ENCODE results near the gene PRKCQ.

The PRKCQ gene

DNA sequence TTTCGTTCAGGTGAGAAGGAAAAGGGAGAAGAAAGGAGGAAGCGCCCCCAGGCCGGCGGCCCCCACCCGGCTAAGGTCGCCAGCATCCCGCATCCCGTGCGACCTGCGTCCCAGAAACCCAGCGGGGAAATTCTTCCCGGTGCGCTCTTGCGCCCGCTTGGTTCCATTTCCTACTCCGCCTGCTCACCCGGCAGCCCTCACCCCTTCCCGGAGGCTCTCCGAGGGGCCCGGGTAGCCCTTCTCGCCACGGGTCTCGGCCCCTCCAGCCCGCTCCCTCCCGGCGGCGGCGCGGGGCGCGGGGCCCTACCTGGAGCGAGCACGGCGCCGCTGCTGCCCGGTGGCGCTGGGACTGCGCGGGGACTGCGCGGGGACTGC is at the start of gene PRKCQ:
TSS of gene PRKCQ (minus strand) at position 373 of the 375 bp plus-strand sequence. CDS start 65,141 bp downstream, outside the sequence.
- DNase-seq = no peak

DNA sequence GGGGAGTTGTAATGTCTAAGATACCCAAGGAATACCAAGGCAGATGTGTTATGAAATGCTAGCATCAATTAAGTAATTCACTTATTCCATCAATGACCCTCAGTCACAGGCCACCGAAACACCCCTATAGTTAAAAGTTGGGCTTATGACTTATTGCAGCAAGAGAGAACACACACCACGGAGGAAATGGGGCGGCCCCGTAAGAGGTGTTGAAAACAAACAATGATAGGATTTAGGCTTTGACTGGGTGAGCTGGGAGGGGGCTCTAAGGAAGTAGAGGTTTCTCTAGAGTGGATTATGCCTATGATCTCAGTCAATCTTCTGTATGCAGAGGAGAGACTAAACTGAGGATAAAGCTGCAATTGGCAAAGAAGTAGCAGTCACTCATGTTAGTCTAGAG is 45.4 kb upstream of the PRKCQ start:
- DNase-seq = no peak

DNA sequence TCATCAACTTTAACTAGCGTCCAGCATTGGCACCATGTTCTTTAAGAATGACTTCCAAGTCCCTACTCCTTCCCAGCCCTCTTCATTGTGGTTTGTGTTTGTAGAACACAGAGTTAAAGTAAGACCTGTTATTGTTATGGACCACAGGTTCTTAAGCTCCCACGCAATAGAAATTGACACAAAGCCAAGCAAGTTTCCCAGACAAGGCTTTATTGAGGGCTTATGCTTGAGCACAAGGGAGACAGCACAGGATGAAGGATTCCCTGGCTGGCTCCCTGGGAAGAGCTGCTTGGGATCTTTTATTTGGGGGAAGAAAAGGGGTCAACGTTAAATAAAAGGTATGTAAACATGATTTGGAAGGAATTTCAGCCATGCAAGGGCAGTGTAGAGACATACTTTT is 44.3 kb upstream of the PRKCQ start:
- DNase-seq = no peak

DNA sequence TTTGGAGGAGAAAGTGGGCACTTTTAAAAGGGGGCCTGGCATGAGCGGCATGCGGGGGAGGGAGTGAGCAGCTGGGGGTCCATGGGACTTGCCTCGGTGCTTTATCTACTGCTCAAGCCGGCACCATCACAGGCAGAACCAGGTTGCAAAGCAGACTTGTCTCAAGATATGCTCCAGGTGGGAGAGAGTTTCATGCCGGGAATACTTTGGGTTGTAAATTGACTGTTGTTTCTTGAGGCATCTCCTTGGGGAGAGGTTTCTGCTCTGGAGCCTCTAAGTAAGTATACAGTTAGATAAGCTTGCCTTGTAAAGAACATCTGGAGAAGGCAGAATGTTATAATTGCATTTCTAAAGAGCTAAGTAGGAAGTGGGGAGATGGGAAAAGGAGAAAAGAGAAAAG is 42.8 kb upstream of the PRKCQ start:
- DNase-seq = no peak

DNA sequence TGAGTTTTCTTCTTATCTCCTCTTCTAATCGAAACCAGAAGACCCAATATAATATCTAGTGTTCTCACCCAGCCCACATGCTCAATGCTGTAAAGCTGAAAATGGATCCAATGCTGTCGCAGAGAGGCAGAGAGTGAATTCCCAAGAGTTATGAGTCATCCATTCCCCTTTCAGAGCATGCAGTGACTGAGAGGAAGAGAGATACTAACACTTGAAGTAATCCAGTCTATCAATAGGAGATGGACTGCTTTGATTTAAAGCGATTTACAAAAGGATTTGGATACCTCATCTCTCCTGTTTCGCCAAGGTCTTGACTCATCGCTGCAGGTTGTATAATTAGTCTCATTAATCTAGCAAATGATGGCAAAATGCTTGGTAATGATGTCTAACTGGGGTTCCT is 41.5 kb upstream of the PRKCQ start:
- DNase-seq = no peak

DNA sequence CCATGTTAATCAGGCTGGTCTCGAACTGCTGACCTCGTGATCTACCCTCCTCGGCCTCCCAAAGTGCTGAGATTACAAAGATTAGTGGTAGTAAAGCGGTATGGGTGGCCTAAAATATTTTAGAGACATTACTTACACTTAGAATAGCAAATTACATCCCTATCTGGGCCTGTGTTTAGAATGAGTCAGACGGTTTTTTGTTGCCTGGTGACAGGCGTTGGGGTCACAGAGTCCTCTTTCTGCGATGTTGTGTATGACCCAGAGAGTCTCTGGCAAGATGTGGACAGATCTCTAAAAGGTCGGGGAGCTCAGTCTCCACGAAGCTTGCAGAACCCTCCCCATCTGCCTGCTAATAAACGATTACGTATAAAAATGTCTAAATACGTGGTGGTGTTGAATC is 39.6 kb upstream of the PRKCQ start:
- DNase-seq = no peak

DNA sequence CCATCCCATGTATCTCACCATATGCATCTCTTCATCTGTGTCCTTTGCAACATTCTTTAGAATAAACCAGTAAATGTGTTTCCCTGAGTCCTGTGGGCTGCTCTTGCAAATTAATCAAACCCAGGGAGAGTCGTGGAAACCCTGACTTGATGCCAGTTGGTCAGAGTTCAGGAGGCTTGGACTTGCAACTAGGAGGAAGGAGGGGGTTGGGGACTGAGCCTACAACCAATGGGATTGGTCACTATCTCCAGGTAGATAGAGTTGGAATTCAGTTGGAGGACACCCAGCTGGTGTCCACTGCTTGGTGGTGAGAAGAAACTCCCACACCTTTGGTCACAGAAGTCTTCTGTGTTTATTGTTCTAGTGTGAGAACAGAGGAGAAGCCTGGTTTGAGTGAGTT is 38.3 kb upstream of the PRKCQ start:
- no peak for DNase-seq

DNA sequence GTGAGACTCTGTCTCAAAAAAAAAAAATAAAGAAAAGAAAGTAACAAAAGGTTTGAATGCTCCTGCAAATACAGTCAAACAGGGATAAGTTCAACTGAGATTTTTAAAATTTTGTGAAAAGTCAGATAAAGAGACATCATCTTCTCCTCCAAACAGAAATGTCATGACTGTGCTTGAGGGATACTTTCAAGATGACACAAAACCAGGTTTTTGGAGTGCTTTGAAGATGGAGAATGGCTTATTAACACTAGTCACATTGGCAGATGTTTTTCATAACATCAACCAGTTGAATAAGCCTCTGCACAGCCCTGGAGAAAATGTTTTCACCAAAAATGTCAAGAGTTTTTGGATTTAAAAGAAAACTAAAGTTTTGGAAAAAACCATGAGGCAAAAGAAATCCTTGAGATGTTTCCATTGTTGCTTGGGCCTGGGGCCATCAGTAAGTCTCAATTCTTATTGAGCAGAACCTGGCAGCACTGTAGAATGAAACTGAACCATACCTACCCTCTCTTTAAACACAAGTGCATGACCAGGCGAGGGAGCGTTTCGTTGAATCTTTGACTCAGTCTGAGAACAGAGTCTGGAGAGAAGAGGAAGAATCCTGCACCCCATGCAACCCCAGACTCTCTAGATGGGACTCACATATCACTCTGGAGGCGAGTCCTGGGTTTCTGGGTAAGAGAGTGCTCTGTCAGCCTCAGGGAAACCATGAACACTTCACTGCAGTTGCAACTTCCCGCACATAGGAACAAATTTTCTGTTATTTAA is 37.4 kb upstream of the PRKCQ start:
- DNase-seq = no peak

DNA sequence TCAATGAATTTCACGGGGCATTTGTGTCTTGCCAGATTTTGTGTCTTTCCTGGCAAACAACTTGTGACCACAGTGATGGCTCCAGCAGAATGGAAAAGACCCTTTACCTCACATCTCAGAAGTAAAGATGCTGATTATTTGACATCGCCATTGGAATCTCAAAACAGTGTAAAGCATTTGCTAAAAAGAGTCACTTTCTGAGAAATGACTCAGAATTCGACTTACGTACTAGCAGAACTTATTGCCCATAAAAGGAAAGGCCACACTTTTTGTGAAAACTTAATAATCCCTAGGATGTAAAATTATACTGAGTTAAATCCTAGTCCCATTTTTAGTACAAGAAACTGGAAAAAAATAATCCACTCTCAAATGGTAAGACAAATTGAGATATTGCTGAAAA is 35.9 kb upstream of the PRKCQ start:
- no peak for DNase-seq

DNA sequence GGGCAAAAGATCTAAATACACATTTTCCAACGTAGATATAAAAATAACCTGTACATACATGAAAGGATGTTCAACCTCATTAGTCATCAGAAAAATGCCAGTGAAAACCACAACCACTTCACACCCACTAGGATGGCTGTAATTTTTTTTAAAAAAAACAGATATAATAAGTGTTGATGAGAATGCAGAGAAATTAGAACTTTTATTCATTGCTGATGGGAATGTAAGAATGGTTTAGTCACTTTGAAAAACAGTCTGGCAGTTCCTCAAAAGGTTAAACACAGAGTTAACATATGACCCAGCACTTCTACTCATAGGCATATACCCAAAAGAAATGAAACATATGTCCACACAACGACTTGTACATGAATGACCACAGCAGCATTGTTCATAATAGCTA is 32.3 kb upstream of the PRKCQ start:
- DNase-seq = no peak

DNA sequence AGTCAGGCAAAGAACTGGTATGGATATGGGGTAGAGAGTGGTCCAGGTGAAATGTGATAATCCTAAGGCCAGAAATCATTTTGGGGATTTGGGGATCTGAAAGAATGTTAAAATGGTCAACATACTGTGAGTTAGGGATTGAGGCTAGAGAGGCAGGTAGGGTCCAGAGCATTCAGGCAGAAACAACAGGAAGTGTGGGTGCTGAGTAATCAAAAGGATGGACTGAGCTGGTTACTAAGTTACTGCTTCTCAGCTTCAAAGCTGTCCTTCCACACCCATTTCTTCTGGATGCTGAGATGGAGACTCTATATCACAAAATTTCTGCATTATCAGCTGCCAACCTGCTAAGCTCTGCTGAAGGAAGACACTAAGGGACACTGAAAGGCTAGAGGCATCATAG is 30.6 kb upstream of the PRKCQ start:
- DNase-seq = no peak

DNA sequence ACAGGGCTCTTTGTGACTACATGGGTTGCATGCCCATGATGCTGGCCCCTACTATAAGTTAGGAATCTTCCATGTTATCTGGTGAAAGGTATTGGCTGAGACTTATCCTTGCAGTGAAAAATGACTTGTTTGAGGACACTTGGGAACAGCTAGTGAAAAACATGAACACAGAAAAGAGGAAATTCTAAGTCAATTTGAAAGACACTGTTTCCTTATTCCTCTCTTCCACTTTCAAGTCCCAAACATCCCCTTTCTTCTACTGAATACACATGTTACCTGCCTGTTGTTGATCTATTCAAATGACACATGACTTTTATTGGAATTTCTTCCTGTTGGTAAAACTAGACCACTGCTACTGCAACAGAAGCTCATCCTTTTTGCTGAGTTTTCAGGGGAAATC is 29.5 kb upstream of the PRKCQ start:
- DNase-seq = no peak

DNA sequence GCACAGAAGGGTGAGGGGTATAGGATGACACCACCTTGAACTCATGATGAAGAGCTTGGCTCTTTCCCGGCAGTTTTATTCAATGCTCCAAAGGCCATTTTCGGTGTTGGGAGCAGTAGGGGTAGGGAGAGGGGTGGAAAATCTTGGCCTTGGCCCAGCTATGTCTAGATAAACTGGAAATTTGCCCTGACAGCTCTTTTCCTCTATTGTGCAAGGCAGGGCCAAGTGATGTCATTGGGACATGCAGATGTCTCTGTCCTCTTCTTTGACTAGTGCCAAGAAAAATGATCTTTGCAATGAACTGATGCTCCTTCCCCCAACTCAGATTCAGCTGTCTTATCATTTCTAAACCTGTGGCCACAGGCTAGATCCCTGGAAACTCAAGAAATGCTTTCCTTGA is 27.7 kb upstream of the PRKCQ start:
- no peak for DNase-seq

DNA sequence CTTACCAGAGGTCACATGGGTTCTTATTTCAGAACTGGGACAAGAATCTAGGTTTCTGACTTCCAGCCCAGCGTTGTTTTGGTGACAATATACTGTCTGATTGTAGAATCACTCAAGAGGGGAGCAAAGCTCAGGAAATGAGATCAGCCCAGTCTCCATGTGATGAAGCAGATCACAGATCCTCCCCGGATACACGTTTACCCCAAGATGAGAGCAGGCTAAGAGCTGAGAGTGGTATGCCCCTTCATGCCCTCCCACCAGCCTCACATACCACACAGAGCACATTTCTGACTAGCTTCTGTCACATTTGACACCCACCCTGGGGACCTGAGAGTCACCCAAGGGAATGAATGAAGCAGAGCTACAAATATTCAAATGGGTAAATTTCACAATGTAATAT is 27.1 kb upstream of the PRKCQ start:
- DNase-seq = no peak

DNA sequence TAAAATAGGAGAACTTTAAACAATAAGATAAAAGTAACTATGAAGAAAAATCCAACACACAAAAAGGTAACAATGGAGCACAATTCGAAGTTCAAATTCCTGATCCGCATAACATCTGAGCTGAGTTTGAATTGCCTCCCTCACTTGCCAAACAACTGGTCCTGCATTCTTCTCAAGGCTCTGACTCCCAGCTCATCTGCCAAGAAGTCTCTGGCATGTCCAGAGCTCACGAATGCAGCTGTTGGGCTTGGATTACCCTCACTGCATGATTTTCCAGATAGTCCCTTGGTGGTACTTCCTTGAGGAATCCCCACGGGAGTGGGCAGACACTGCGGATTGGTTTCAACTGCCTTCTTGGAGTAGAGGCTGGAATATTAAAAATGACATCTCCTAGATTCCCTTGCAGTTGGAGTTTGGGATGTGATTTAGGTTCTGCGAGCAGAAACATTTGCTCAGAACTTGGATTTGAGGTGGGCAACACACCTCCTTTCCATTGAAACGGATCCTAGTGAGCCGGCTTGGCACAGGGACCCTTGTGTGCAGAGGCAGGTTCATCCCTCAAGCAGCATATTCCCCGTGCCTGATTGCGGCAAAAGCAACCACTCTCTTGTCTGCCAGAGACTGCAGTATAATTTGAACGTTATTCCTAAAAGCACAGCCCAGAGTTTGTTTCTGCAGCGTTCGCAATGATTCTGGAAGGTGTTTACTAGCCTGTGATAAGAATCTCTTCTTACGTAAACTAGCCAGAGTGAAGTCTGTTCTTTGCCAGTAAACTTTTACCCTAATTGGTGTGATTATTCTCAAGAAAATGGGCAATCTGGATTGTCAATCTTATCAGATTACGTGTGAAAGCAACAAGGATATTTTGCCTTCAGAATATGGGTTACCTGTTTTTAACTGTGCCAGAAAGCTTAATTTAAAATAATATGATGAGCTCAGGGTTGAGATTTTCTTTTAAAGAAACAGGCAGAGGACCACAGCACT is 23.4 kb upstream of the PRKCQ start:
- no peak for DNase-seq

DNA sequence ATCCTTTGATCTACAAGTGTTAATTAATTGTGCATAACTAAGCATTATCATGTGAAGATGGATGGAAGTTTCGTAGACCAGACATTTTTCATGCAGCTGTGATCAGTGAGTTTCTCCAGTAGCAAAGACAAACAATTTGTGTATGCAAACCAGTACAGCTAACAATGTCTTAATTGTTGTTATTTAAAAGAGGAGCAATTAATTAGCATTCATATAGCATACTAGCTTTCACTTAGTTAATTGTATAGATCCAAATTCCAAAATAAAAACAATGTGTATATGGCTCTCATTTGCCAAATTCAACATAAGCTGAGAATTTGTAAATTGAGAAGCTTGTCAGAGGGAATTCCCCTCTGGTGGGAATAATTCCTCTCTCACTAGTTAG is 22.6 kb upstream of the PRKCQ start:
- DNase-seq = no peak

DNA sequence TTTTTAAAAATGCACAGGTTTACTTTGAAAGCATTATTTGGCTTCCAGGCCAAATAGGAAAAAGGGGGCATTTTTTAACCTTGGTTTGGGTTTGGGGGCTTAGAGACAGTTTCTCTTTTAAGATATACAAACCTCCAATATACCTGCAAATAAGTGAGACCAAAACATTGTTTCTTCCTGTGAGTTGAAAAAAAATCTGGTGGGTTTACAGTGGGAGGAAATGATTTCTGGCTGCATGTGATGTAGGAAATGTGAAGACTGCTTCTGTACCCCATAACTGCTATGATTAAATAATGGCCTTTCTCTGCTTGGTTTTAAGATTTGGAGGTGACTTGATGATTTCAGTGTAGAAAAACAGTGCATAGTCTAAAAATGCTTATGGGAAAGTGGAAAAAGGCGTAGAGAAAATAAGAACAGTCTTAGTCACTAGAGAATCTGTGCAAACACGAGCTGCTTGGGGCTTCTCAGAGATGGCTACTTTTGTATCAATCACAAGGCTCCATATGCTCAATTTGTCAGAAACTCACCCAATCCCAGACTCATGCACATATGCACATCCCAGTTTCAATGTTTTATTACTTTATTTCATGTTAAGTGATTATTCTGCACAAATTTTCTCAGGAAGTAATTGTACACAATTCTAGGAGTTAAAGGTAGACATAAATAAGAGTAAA is 22.1 kb upstream of the PRKCQ start:
- DNase-seq = no peak

DNA sequence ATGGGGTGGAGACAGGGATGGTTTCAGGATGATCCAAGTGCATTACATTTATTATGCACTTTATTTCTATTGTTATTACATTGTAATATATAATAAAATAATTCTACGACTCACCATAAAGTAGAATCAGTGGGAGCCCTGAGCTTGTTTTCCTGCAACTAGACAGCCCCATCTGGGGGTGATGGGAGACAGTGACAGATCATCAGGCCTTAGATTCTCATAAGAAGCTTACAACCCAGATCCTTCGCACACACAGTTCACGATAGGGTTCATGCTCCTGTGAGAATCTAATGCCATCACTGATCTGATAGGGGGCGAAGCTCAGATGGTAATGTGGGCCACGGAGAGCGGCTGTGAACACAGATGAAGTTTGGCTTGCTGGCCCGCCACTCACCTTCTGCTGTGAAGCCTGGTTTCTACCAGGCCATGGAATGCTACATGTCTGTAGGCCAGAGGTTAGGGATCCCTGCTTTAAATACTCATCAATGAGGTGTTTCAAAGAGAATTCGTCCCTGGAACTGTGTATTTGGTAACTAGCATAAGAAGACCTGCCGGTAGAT is 21.2 kb upstream of the PRKCQ start:
- DNase-seq = no peak

DNA sequence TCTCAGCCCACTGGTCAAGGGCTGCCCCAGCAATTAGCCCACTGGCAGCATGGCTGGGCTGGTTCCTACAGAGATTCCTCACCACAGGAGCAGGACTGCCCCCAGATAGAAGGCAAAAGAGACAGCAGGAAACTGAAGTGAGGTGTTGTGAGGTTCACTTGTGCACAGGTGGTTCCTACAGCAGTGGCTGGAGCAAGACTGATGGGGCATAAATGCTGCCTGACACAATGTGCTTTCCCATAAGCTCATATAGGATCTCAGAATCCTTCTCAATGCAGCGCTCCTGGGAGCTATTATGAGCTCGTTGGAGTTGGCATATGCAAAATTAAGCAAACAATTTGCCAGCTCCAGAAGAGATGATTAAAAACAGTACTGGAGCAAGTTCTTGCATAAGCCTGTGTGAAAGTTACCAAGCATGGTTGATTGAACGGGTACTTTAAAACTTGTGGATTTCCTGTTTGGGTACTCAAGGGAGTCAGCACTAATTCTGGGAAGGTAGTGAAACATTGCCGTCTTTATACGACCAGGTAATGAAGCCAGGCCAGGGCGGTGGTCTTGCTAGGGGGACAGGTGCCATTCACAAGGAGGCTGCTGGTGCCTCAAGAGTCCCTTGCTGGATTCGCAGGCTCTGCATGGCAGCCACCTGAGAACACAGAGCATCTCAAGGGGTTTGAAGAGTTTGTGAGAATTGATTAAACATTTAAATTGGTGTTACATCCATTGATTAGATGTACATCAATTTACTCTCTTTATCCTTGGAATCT is 20.3 kb upstream of the PRKCQ start:
- no peak for DNase-seq

DNA sequence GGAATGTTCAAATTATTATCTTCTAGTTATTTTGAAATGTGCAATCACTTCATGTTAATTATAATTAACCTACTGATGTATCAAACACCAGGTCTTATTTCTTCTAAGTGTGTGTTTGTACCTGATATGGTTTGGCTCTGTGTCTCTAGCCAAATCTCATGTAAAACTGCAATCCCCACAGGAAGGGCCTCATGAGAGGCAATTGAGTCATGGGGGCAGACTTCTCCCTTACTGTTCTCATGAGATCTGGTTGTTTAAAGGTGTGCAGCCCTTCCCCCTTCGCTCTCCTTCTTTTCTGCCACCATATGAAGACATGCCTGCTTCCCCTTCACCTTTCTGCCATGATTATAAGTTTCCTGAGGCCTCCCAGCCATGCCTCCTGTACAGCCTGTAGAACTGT is 18.6 kb upstream of the PRKCQ start:
- DNase-seq = no peak

DNA sequence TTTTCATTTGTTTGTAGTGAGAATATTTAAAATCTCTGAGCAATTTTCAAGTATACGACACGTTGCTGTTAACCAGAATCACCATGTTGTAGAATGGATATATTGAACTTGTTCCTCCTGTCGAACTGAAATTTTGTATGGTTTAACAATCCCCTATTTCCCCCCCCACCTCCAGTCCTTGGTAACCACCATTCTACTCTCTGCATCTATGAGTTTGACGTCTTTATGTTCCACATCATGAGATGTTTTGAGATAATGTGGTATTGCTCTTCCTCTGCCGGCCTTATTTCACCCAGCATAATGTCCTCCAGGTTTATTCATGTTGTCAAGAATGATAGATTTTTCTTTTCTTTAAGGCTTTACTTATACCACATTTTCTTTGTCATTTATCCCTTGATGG is 17.4 kb upstream of the PRKCQ start:
- DNase-seq = no peak

DNA sequence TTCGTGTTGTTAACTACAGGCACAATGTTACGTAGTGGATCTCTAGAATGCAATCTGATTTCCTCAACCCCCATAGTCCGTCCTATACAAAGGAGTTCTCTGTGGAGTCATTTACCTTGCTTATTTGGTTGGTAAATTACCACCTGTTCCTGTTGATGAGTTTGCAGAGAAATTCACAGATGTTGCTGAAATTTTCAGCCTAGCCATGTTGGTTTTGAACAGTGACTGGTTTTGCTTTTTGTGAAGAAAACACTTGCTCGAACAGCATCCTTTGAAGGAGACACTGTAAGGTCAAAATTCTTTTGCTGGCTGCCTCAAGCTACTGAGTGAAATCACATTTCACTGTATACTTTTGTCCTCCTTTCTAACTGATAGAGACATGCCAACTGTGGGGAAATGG is 15.4 kb upstream of the PRKCQ start:
- DNase-seq = no peak

DNA sequence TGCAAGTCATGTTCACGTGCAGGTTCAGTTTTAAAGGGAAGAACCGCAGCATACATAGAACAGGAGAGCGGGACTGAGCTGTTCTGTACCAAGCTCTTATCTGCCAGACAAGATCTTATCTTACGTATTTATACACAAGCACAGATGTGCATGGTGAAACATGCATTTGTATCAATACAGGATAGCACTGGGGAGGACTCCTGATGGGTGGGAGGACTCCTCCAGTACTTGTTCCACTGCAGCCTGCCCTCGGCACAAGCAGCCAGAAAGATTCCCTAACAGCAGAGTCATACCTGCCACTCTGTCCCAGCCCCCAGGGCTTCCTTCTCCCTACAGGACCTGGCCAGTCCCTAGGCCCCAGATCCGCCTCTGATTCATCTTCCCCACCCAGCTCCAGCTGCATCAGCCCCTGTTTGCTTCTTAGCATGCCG is 13.2 kb upstream of the PRKCQ start:
- DNase-seq = no peak
